GM19043 (cell line): ENCODE measurements around the gene ZNF600.
"Not testable (repeated sequence)": the region's sequence is repeated elsewhere in the genome, so short reads cannot be mapped to it uniquely, and the experiment has no call there.

ENCODE experiments used
- ATAC-seq: cut with Tn5 transposase; IDR thresholded peaks from one replicate; pipeline ENCODE4 v1.9.1; 2021; ENCODE audit warnings: low read depth; ENCODE audit not compliant: unreplicated experiment

Gene ZNF600

GRCh38 chr19:52742516-52742915 lies 44.1 kb downstream of the ZNF600 start:
- ATAC-seq, result no peak

- no peak for ATAC-seq
These were observed 44.6 kb downstream of the ZNF600 start for GRCh38 chr19:52741951-52742485.

GRCh38 chr19:52741371-52741770 lies 45.2 kb downstream of the ZNF600 start:
- not testable (repeated sequence) for ATAC-seq

GRCh38 chr19:52739576-52739975 lies 47.0 kb downstream of the ZNF600 start:
- no peak for ATAC-seq

- no peak for ATAC-seq
These were observed 50.9 kb downstream of the ZNF600 start for GRCh38 chr19:52735734-52736133.

GRCh38 chr19:52734893-52735661 lies 51.5 kb downstream of the ZNF600 start, which contains the start of gene ZNF611:
Gene ZNF611, minus strand, starts transcription at chr19:52735044. Its CDS starts 19,150 bp downstream, at chr19:52715894.
- peak; percentile 90 for ATAC-seq

- ATAC-seq, result peak; percentile 9
These were observed 52.2 kb downstream of the ZNF600 start for GRCh38 chr19:52734331-52734892.

- ATAC-seq, result not testable (repeated sequence)
These were observed 60.5 kb downstream of the ZNF600 start for GRCh38 chr19:52726051-52726450.

GRCh38 chr19:52725528-52725961 lies 61.0 kb downstream of the ZNF600 start:
- ATAC-seq, result no peak

GRCh38 chr19:52724701-52725514 lies 61.7 kb downstream of the ZNF600 start:
- no peak for ATAC-seq

- ATAC-seq, result not testable (repeated sequence)
These were observed 62.5 kb downstream of the ZNF600 start for GRCh38 chr19:52723907-52724598.

- no peak for ATAC-seq
These were observed 64.3 kb downstream of the ZNF600 start for GRCh38 chr19:52722062-52723003.

GRCh38 chr19:52720541-52720940 lies 66.0 kb downstream of the ZNF600 start:
- ATAC-seq, result not testable (repeated sequence)

GRCh38 chr19:52716522-52716921 lies 70.1 kb downstream of the ZNF600 start:
- no peak for ATAC-seq

- not testable (repeated sequence) for ATAC-seq
These were observed 70.7 kb downstream of the ZNF600 start for GRCh38 chr19:52715902-52716301.

- not testable (repeated sequence) for ATAC-seq
These were observed 71.3 kb downstream of the ZNF600 start for GRCh38 chr19:52715330-52715729.
